Calu3 (cell line): Measurements from ENCODE around the gene GABRD. TPM values are rescaled to one million over a fixed set of nuclear protein-coding genes. Genes with fewer than 3 reads are reported as not detected.

Experiments used
- BruUV-seq: library from RNA; stranded (reverse); fragments of 400-500 nt; replicated peaks from 2 replicates; lab custom pipeline; 2021; lab: Mats Ljungman, UMichigan
- CTCF ChIA-PET: fragments of 300-600 bp; sonication (Branson Sonifier 250); formaldehyde crosslinking; loops from one replicate; lab custom pipeline; 2022; ENCODE audit warnings: antibody characterized with exemption; lab: Charles Lee
- DNase-seq: peaks from one replicate; pipeline ENCODE4 v3.0.0; 2022
- H3K27ac Mint-ChIP-seq: one replicate; pipeline ENCODE4 v1.8.0; 2022; ENCODE audit warnings: mixed read lengths; ENCODE audit not compliant: unreplicated experiment
- H3K27me3 Mint-ChIP-seq: one replicate; pipeline ENCODE4 v1.8.0; 2022; ENCODE audit warnings: mixed read lengths; ENCODE audit not compliant: unreplicated experiment
- H3K36me3 Mint-ChIP-seq: one replicate; pipeline ENCODE4 v1.8.0; 2022; ENCODE audit warnings: mild to moderate bottlenecking, moderate library complexity, mixed read lengths; ENCODE audit not compliant: insufficient read depth, unreplicated experiment
- H3K4me1 Mint-ChIP-seq: one replicate; pipeline ENCODE4 v1.8.0; 2022; ENCODE audit warnings: mild to moderate bottlenecking, low read depth, mixed read lengths; ENCODE audit not compliant: unreplicated experiment
- H3K4me3 Mint-ChIP-seq: one replicate; pipeline ENCODE4 v1.8.0; 2022; ENCODE audit warnings: mild to moderate bottlenecking, low read depth, moderate library complexity, mixed read lengths; ENCODE audit not compliant: unreplicated experiment
- H3K9me3 Mint-ChIP-seq: one replicate; pipeline ENCODE4 v1.8.0; 2022; ENCODE audit warnings: low read depth, mixed read lengths; ENCODE audit not compliant: unreplicated experiment
- intact Hi-C: fragments of 100-400 bp; cut with micrococcal nuclease; formaldehyde crosslinking; loops from one replicate; pipeline ENCODE4 v1.10.0; 2022; ENCODE audit not compliant: unreplicated experiment
- total RNA-seq: library from RNA; stranded (reverse); gene quantifications from 2 replicates; pipeline ENCODE4 v1.2.3, GENCODE V29; 2022
- TF ChIP-seq, protein P1 (sequence below): fragments of 200-600 bp; IDR thresholded peaks from one replicate; pipeline ENCODE4 v1.8.0; 2022; ENCODE audit warnings: antibody characterized with exemption; ENCODE audit not compliant: unreplicated experiment

GABRD gene
- total RNA-seq, 1 experiment from 2014 or later = not detected

GRCh38 chr1:2052756-2053155 lies 33.6 kb downstream of the GABRD start:
- DNase-seq = no peak
- intact Hi-C loops = no loop called here
- H3K27me3 Mint-ChIP-seq = no peaks in the 10 kb centered on the region
- no peaks in the 10 kb centered on the region for H3K9me3 Mint-ChIP-seq
- H3K4me1 Mint-ChIP-seq = peaks cover 17% of the 10 kb centered on the region
- peak overlapping the region; percentile 81 for H3K4me3 Mint-ChIP-seq
- TF ChIP-seq, protein P1, sequence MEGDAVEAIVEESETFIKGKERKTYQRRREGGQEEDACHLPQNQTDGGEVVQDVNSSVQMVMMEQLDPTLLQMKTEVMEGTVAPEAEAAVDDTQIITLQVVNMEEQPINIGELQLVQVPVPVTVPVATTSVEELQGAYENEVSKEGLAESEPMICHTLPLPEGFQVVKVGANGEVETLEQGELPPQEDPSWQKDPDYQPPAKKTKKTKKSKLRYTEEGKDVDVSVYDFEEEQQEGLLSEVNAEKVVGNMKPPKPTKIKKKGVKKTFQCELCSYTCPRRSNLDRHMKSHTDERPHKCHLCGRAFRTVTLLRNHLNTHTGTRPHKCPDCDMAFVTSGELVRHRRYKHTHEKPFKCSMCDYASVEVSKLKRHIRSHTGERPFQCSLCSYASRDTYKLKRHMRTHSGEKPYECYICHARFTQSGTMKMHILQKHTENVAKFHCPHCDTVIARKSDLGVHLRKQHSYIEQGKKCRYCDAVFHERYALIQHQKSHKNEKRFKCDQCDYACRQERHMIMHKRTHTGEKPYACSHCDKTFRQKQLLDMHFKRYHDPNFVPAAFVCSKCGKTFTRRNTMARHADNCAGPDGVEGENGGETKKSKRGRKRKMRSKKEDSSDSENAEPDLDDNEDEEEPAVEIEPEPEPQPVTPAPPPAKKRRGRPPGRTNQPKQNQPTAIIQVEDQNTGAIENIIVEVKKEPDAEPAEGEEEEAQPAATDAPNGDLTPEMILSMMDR = no peak
- TSS peak; percentile 22 for BruUV-seq
- H3K27ac Mint-ChIP-seq = no peak overlapping the region
- CTCF ChIA-PET = no interaction called here
- H3K36me3 Mint-ChIP-seq = peaks cover 34% of the 10 kb centered on the region

DNA sequence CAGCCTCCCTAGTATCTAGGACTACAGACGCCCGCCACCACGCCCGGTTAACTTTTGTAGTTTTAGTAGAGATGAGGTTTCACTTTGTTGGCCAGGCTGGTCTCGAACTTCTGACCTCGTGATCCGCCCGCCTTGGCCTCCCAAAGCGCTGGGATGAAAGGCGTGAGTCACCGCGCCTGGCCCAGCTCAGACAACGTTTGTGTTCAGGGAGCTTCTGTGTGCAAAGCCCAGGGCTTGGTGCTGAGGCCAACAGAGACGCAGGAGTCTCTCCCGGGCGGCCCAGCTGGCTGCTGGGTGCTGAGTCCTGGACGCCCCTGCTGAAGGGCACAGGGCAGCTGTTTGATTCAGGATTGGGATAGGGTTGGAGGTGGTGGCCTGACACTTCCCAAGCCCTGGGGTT lies 34.1 kb downstream of the GABRD start:
- Mint-ChIP-seq H3K27me3 (no peaks in the 10 kb centered on the region), H3K9me3 (no peaks in the 10 kb centered on the region), H3K27ac (no peak overlapping the region), H3K4me1 (peaks cover 14% of the 10 kb centered on the region), H3K36me3 (peaks cover 32% of the 10 kb centered on the region), H3K4me3 (no peak overlapping the region)
- intact Hi-C loops = no loop called here
- no TSS peak for BruUV-seq
- TF ChIP-seq, protein P1 = no peak
- DNase-seq = no peak
- CTCF ChIA-PET = no interaction called here

DNA sequence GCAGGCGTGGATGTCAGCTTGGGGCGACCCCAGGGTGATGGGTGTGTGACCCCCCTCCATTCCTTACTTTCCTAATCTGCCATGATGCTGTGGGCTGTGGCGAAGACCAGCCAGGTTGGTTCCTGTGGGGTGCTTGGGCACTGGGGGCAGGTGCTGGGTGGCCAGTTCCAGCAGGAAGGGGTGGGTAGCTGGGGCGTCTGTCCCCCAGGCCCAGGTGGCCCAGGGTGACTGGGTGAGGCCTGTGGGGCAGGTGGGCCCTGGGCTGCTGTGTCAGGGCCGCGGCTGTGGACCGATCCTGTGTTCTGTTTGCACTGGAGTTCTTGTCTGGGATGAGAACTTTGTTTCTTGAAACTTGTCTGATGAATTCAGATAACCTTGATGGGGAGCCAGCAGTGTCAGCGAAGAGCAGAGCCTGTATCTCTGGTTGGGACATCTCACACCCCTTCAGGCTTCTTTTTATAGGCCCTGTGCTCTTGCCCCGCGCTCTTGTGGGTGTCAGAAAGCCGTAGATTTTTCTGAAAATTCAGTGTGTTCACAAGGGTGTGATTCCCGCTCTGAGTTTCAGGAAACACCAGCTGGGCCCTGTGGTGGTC lies 34.7 kb downstream of the GABRD start:
- Mint-ChIP-seq H3K4me1 (peaks cover 8% of the 10 kb centered on the region), H3K27me3 (no peaks in the 10 kb centered on the region), H3K27ac (no peak overlapping the region), H3K36me3 (peaks cover 25% of the 10 kb centered on the region), H3K9me3 (no peaks in the 10 kb centered on the region), H3K4me3 (no peak overlapping the region)
- CTCF ChIA-PET = no interaction called here
- intact Hi-C loops = no loop called here
- DNase-seq = no peak
- no TSS peak for BruUV-seq
- TF ChIP-seq, protein P1 = no peak

DNA sequence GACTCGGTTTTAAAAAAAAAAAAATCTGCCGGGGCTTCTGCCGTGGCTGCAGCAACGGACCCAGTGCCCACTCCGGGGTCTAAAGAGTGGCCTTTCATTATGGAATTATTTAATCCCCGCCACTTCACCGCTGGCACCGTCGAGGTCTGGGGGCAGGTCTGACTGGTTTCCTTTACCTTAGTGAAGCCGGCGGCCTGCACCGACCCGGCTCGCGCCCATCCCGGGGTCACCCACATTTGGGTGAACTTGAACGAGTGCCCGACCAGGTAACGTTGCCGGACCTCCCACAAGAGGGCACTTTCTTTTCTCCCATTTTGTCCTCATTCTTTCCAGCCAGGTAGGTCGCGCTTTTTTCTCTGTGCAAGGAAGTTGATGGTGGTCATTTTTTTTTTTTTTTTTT lies 35.4 kb downstream of the GABRD start:
- Mint-ChIP-seq H3K4me3 (no peak overlapping the region), H3K9me3 (no peaks in the 10 kb centered on the region), H3K27me3 (no peaks in the 10 kb centered on the region), H3K36me3 (peaks cover 20% of the 10 kb centered on the region), H3K27ac (no peak overlapping the region), H3K4me1 (peaks cover under 1% of the 10 kb centered on the region)
- TF ChIP-seq, protein P1 = no peak
- CTCF ChIA-PET = no interaction called here
- BruUV-seq = no TSS peak
- intact Hi-C loops = no loop called here
- DNase-seq = no peak
